WTC11 (cell line): ENCODE measurements around the gene REEP3. TPM values are rescaled to one million over a fixed set of nuclear protein-coding genes. Genes with fewer than 3 reads are reported as not detected.

Experiments
- ATAC-seq: fragments of 200-7000 bp; cut with Tn5 transposase; 2 replicates; pipeline ENCODE4 v1.10.0; 2021; ENCODE audit warnings: mild to moderate bottlenecking, moderate library complexity
- CTCF ChIA-PET: fragments of 300-600 bp; sonication (Branson Sonifier 250); formaldehyde crosslinking; loops from one replicate; lab custom pipeline; 2021; ENCODE audit warnings: antibody characterized with exemption; lab: Charles Lee
- POLR2A ChIA-PET: fragments of 350-600 bp; sonication (Branson Sonifier 250); formaldehyde crosslinking; loops from one replicate; lab custom pipeline; 2021; ENCODE audit warnings: antibody characterized with exemption; lab: Charles Lee
- DNase-seq: peaks from one replicate; pipeline ENCODE4 v3.0.0; 2021; ENCODE audit warnings: low spot score
- H3K27ac Mint-ChIP-seq: 2 replicates; pipeline ENCODE4 v1.8.0; 2021; ENCODE audit warnings: mixed read lengths
- H3K27me3 Mint-ChIP-seq: 2 replicates; pipeline ENCODE4 v1.8.0; 2021; ENCODE audit warnings: low read depth, mild to moderate bottlenecking, moderate library complexity, mixed read lengths
- H3K36me3 Mint-ChIP-seq: 2 replicates; pipeline ENCODE4 v1.8.0; 2021; ENCODE audit warnings: mixed read lengths
- H3K4me1 Mint-ChIP-seq: 2 replicates; pipeline ENCODE4 v1.8.0; 2022; ENCODE audit warnings: mixed read lengths
- H3K4me3 Mint-ChIP-seq: 2 replicates; pipeline ENCODE4 v1.8.0; 2021; ENCODE audit warnings: mild to moderate bottlenecking, moderate library complexity, mixed read lengths
- H3K9me3 Mint-ChIP-seq: 2 replicates; pipeline ENCODE4 v1.8.0; 2021; ENCODE audit warnings: mixed read lengths
- AFF4 ChIP-seq: sonication (generic); formaldehyde crosslinking; IDR thresholded peaks from 2 replicates; pipeline ENCODE4 v1.8.1; 2023; ENCODE audit warnings: mild to moderate bottlenecking, missing genetic modification reagents, borderline replicate concordance
- ATF1 ChIP-seq: sonication (generic); formaldehyde crosslinking; IDR thresholded peaks from 2 replicates; pipeline ENCODE4 v1.8.1; 2023; ENCODE audit warnings: mild to moderate bottlenecking, moderate library complexity, missing genetic modification reagents
- ATF2 ChIP-seq: sonication (generic); formaldehyde crosslinking; IDR thresholded peaks from 2 replicates; pipeline ENCODE4 v1.8.1; 2022; ENCODE audit warnings: low read depth, missing genetic modification reagents, borderline replicate concordance
- ERG ChIP-seq: fragments of 250-450 bp; sonication (Bioruptor Pico); IDR thresholded peaks from 2 replicates; pipeline ENCODE4 v1.8.0; 2021; ENCODE audit warnings: mild to moderate bottlenecking
- ESRRA ChIP-seq: sonication (generic); formaldehyde crosslinking; IDR thresholded peaks from 2 replicates; pipeline ENCODE4 v1.8.1; 2022; ENCODE audit warnings: mild to moderate bottlenecking, missing genetic modification reagents, borderline replicate concordance
- FOXK1 ChIP-seq: sonication (generic); formaldehyde crosslinking; IDR thresholded peaks from 2 replicates; pipeline ENCODE4 v1.8.0; 2022; ENCODE audit warnings: mild to moderate bottlenecking, moderate library complexity, missing genetic modification reagents
- HMGXB4 ChIP-seq: sonication (generic); formaldehyde crosslinking; IDR thresholded peaks from 2 replicates; pipeline ENCODE4 v1.8.1; 2023; ENCODE audit warnings: mild to moderate bottlenecking, moderate library complexity, missing genetic modification reagents
- IRF1 ChIP-seq: sonication (generic); formaldehyde crosslinking; IDR thresholded peaks from 2 replicates; pipeline ENCODE4 v1.8.0; 2023; ENCODE audit warnings: missing genetic modification reagents
- MAX ChIP-seq: sonication (generic); formaldehyde crosslinking; IDR thresholded peaks from 2 replicates; pipeline ENCODE4 v1.8.0; 2022; ENCODE audit warnings: mild to moderate bottlenecking, missing genetic modification reagents
- MLX ChIP-seq: sonication (generic); formaldehyde crosslinking; IDR thresholded peaks from 2 replicates; pipeline ENCODE4 v1.8.1; 2023; ENCODE audit warnings: mild to moderate bottlenecking, missing genetic modification reagents, moderate library complexity
- NFATC4 ChIP-seq: fragments of 250-450 bp; sonication (Bioruptor Pico); IDR thresholded peaks from 2 replicates; pipeline ENCODE4 v1.9.0; 2021; ENCODE audit warnings: mild to moderate bottlenecking
- PRDM15 ChIP-seq: sonication (generic); formaldehyde crosslinking; IDR thresholded peaks from 2 replicates; pipeline ENCODE4 v1.8.0; 2022; ENCODE audit warnings: missing genetic modification reagents
- PREB ChIP-seq: sonication (generic); formaldehyde crosslinking; IDR thresholded peaks from 2 replicates; pipeline ENCODE4 v1.8.1; 2022; ENCODE audit warnings: mild to moderate bottlenecking, missing genetic modification reagents, moderate library complexity, borderline replicate concordance
- PRRX2 ChIP-seq: fragments of 250-450 bp; sonication (Bioruptor Pico); IDR thresholded peaks from 2 replicates; pipeline ENCODE4 v1.8.0; 2021; ENCODE audit warnings: mild to moderate bottlenecking
- SMAD4 ChIP-seq: sonication (generic); formaldehyde crosslinking; IDR thresholded peaks from 2 replicates; pipeline ENCODE4 v1.8.0; 2022; ENCODE audit warnings: mild to moderate bottlenecking, missing genetic modification reagents
- SP1 ChIP-seq: sonication (generic); formaldehyde crosslinking; conservative IDR thresholded peaks from 2 replicates; pipeline ENCODE4 v1.8.1; 2022; ENCODE audit warnings: missing genetic modification reagents
- total RNA-seq: library from RNA; stranded (reverse); gene quantifications from 3 replicates; pipeline ENCODE4 v1.2.3, GENCODE V29; 2021

Gene REEP3
- total RNA-seq, 1 experiment from 2014 or later = 18.5 TPM

GRCh38 chr10:63573068-63573697 is 52.0 kb downstream of the REEP3 start:
- no peak for DNase-seq
- ChIA-PET CTCF (interaction anchor here (0.8 to 2.2 kb wide), 2 partner anchors 58 to 147 kb away, joined by 3 to 5 read pairs; no protein-coding TSS in a partner anchor), POLR2A (interaction anchor here (1.1 kb wide), 1 partner anchor 11 kb away, joined by 5 read pairs; no protein-coding TSS in a partner anchor)
- Mint-ChIP-seq H3K27ac (peak overlapping the region; percentile 99), H3K27me3 (no peaks in the 10 kb centered on the region), H3K9me3 (peaks cover 7% of the 10 kb centered on the region; the same call in 1 of the 2 replicates), H3K36me3 (peaks cover 24% of the 10 kb centered on the region), H3K4me3 (peak overlapping the region; percentile 40), H3K4me1 (peaks cover 45% of the 10 kb centered on the region)
- TF ChIP-seq ATF1 (CRISPR knock-in tag) (no peak), PREB (CRISPR knock-in tag) (no peak), MLX (CRISPR knock-in tag) (no peak), IRF1 (CRISPR knock-in tag) (no peak), ERG (no peak), AFF4 (CRISPR knock-in tag) (no peak), ESRRA (CRISPR knock-in tag) (no peak), SP1 (CRISPR knock-in tag) (no peak), MAX (CRISPR knock-in tag) (no peak), PRRX2 (no peak), FOXK1 (no peak), ATF2 (CRISPR knock-in tag) (no peak), NFATC4 (CRISPR knock-in tag) (no peak)
- peak; percentile 48; the same call in 1 of the 2 replicates for ATAC-seq

GRCh38 chr10:63574011-63574410 is 52.8 kb downstream of the REEP3 start:
- H3K4me3 Mint-ChIP-seq = no peak overlapping the region
- H3K9me3 Mint-ChIP-seq = peaks cover 7% of the 10 kb centered on the region; the same call in 1 of the 2 replicates
- H3K36me3 Mint-ChIP-seq = peaks cover 24% of the 10 kb centered on the region
- H3K27ac Mint-ChIP-seq = peak overlapping the region; percentile 89; the same call in 1 of the 2 replicates
- POLR2A ChIA-PET = no interaction called here
- no peak for TF ChIP-seq PRDM15 (CRISPR knock-in tag)
- TF ChIP-seq HMGXB4 = no peak
- no peak for TF ChIP-seq SMAD4
- TF ChIP-seq, all 79 proteins: peak for 0
- no peak for ATAC-seq
- no peaks in the 10 kb centered on the region for H3K27me3 Mint-ChIP-seq
- H3K4me1 Mint-ChIP-seq = peaks cover 45% of the 10 kb centered on the region
- no peak for DNase-seq
- CTCF ChIA-PET = interaction anchor here (0.6 kb wide), 1 partner anchor 10 kb away, joined by 3 read pairs; no protein-coding TSS in a partner anchor
